Neural progenitor cell (in vitro differentiated cells): ENCODE results near the gene KY. TPM values are rescaled to one million over a fixed set of nuclear protein-coding genes. Genes with fewer than 3 reads are reported as not detected.
"Not testable (repeated sequence)": the region's sequence is repeated elsewhere in the genome, so short reads cannot be mapped to it uniquely, and the experiment has no call there.

ENCODE experiments used
- DNase-seq: peaks from one replicate; pipeline ENCODE4 v3.0.0-alpha.2; 2016; ENCODE audit warnings: low spot score
- H2AFZ ChIP-seq: fragments of 200-600 bp; sonication (generic); replicated peaks from 2 replicates; pipeline ENCODE4 v1.6.1; 2016; ENCODE audit warnings: antibody characterized with exemption
- H3F3A ChIP-seq: fragments of 200-600 bp; sonication (generic); 2 replicates; pipeline ENCODE4 v1.6.1; 2016; ENCODE audit warnings: antibody characterized with exemption, low read depth
- H3K27ac ChIP-seq: fragments of 200-600 bp; sonication (generic); 2 replicates; pipeline ENCODE4 v1.5.1; 2016; ENCODE audit warnings: mild to moderate bottlenecking
- H3K27me3 ChIP-seq: fragments of 200-600 bp; sonication (generic); 2 replicates; pipeline ENCODE4 v1.6.1; 2016; ENCODE audit warnings: mild to moderate bottlenecking, moderate library complexity
- H3K36me3 ChIP-seq: fragments of 200-600 bp; sonication (generic); 2 replicates; pipeline ENCODE4 v1.5.1; 2016
- H3K4me1 ChIP-seq: fragments of 200-600 bp; sonication (generic); 2 replicates; pipeline ENCODE4 v1.6.1; 2016; ENCODE audit warnings: mixed run types
- H3K4me2 ChIP-seq: fragments of 200-600 bp; sonication (generic); 2 replicates; pipeline ENCODE4 v1.6.1; 2016
- H3K4me3 ChIP-seq: fragments of 200-600 bp; sonication (generic); 2 replicates; pipeline ENCODE4 v1.5.1; 2016
- H3K79me2 ChIP-seq: fragments of 200-600 bp; sonication (generic); 2 replicates; pipeline ENCODE4 v1.6.1; 2016; ENCODE audit warnings: low read depth
- H3K9ac ChIP-seq: fragments of 200-600 bp; sonication (generic); 2 replicates; pipeline ENCODE4 v1.6.1; 2016
- H3K9me3 ChIP-seq: fragments of 200-600 bp; sonication (generic); 2 replicates; pipeline ENCODE4 v1.5.1; 2016; ENCODE audit warnings: low read depth
- H4K20me1 ChIP-seq: fragments of 200-600 bp; sonication (generic); 2 replicates; pipeline ENCODE4 v1.6.1; 2016; ENCODE audit warnings: low read depth
- H3K27ac Mint-ChIP-seq: 3 replicates; pipeline ENCODE4 v1.8.0; 2021; ENCODE audit warnings: mixed read lengths
- H3K27me3 Mint-ChIP-seq: 2 replicates; pipeline ENCODE4 v1.8.0; 2022; ENCODE audit warnings: low read depth, mild to moderate bottlenecking, inconsistent platforms, moderate library complexity, mixed read lengths; ENCODE audit not compliant: insufficient read depth
- H3K36me3 Mint-ChIP-seq: 3 replicates; pipeline ENCODE4 v1.8.0; 2021; ENCODE audit warnings: mixed read lengths
- H3K4me1 Mint-ChIP-seq: 3 replicates; pipeline ENCODE4 v1.8.0; 2021; ENCODE audit warnings: mixed read lengths
- H3K4me3 Mint-ChIP-seq: 3 replicates; pipeline ENCODE4 v1.8.0; 2021; ENCODE audit warnings: mild to moderate bottlenecking, moderate library complexity, mixed read lengths
- H3K9me3 Mint-ChIP-seq: 3 replicates; pipeline ENCODE4 v1.8.0; 2020; ENCODE audit warnings: mixed read lengths
- CTCF ChIP-seq: fragments of 200-600 bp; sonication (generic); IDR thresholded peaks from 2 replicates; pipeline ENCODE4 v1.5.1; 2017; ENCODE audit warnings: antibody characterized with exemption, mild to moderate bottlenecking
- EZH2 ChIP-seq: fragments of 200-600 bp; sonication (generic); IDR thresholded peaks from 2 replicates; pipeline ENCODE4 v1.6.1; 2017; ENCODE audit warnings: antibody characterized with exemption, mild to moderate bottlenecking, moderate library complexity
- EZH2phosphoT487 ChIP-seq: fragments of 200-600 bp; sonication (generic); IDR thresholded peaks from 2 replicates; pipeline ENCODE4 v1.6.1; 2017; ENCODE audit warnings: antibody characterized with exemption
- total RNA-seq: library from RNA; depleted of rRNA; stranded (reverse); fragments of >200 nt; gene quantifications from 2 replicates; pipeline ENCODE4 v1.2.3, GENCODE V29; 2015; ENCODE audit warnings: low replicate concordance

The KY gene
- total RNA-seq, 1 donor from 2014 or later: not detected

- no peak overlapping the region for H3K4me3 Mint-ChIP-seq
- H3K27ac ChIP-seq: no peak overlapping the region
- no peaks in the 10 kb centered on the region for H3F3A ChIP-seq
- H3K27me3 ChIP-seq: no peaks in the 10 kb centered on the region
- H3K27me3 Mint-ChIP-seq: peaks cover 2% of the 10 kb centered on the region
- no peak for TF ChIP-seq EZH2phosphoT487
- TF ChIP-seq CTCF: no peak
- TF ChIP-seq EZH2: no peak
- no peak for DNase-seq
- no peak overlapping the region for H3K9ac ChIP-seq
- H3K36me3 ChIP-seq: no peaks in the 10 kb centered on the region
- peaks cover 16% of the 10 kb centered on the region for H3K9me3 Mint-ChIP-seq
- H3K27ac Mint-ChIP-seq: no peak overlapping the region
- no peak overlapping the region for H2AFZ ChIP-seq
- H3K36me3 Mint-ChIP-seq: peaks cover 3% of the 10 kb centered on the region
- H3K4me3 ChIP-seq: no peak overlapping the region
- peaks cover 2% of the 10 kb centered on the region for H3K4me1 Mint-ChIP-seq
- no peaks in the 10 kb centered on the region for H4K20me1 ChIP-seq
- H3K4me2 ChIP-seq: no peak overlapping the region
- H3K4me1 ChIP-seq: no peaks in the 10 kb centered on the region
- no peaks in the 10 kb centered on the region for H3K9me3 ChIP-seq
- no peaks in the 10 kb centered on the region for H3K79me2 ChIP-seq
Observed at GRCh38 chr3:134579141-134579665, 71.6 kb downstream of the KY start.

GRCh38 chr3:134576831-134577230 is 74.0 kb downstream of the KY start:
- H4K20me1 ChIP-seq: no peaks in the 10 kb centered on the region
- no peaks in the 10 kb centered on the region for H3K36me3 ChIP-seq
- no peak for TF ChIP-seq EZH2
- no peak for TF ChIP-seq EZH2phosphoT487
- no peak for TF ChIP-seq CTCF
- H3K4me2 ChIP-seq: no peak overlapping the region
- peaks cover 7% of the 10 kb centered on the region for H3K9me3 Mint-ChIP-seq
- H3F3A ChIP-seq: no peaks in the 10 kb centered on the region
- no peaks in the 10 kb centered on the region for H3K79me2 ChIP-seq
- no peak overlapping the region for H3K27ac Mint-ChIP-seq
- H2AFZ ChIP-seq: no peak overlapping the region
- peaks cover 2% of the 10 kb centered on the region for H3K4me1 Mint-ChIP-seq
- DNase-seq: no peak
- no peak overlapping the region for H3K27ac ChIP-seq
- no peaks in the 10 kb centered on the region for H3K27me3 ChIP-seq
- peaks cover 3% of the 10 kb centered on the region for H3K36me3 Mint-ChIP-seq
- H3K4me3 ChIP-seq: no peak overlapping the region
- no peaks in the 10 kb centered on the region for H3K9me3 ChIP-seq
- no peak overlapping the region for H3K4me3 Mint-ChIP-seq
- H3K4me1 ChIP-seq: no peaks in the 10 kb centered on the region
- H3K9ac ChIP-seq: no peak overlapping the region
- H3K27me3 Mint-ChIP-seq: peaks cover 5% of the 10 kb centered on the region

- H3K9me3 Mint-ChIP-seq: peaks cover 9% of the 10 kb centered on the region
- H3K9ac ChIP-seq: no peak overlapping the region
- H3K27me3 Mint-ChIP-seq: peaks cover 5% of the 10 kb centered on the region
- H3K4me2 ChIP-seq: no peak overlapping the region
- no peaks in the 10 kb centered on the region for H3F3A ChIP-seq
- H3K4me1 ChIP-seq: no peaks in the 10 kb centered on the region
- H3K4me3 ChIP-seq: no peak overlapping the region
- H3K4me3 Mint-ChIP-seq: no peak overlapping the region
- no peak overlapping the region for H3K27ac Mint-ChIP-seq
- H3K36me3 ChIP-seq: no peaks in the 10 kb centered on the region
- H4K20me1 ChIP-seq: no peaks in the 10 kb centered on the region
- peaks cover 3% of the 10 kb centered on the region for H3K36me3 Mint-ChIP-seq
- no peaks in the 10 kb centered on the region for H3K9me3 ChIP-seq
- no peak overlapping the region for H2AFZ ChIP-seq
- H3K79me2 ChIP-seq: no peaks in the 10 kb centered on the region
- H3K4me1 Mint-ChIP-seq: peaks cover 2% of the 10 kb centered on the region
- no peaks in the 10 kb centered on the region for H3K27me3 ChIP-seq
- no peak overlapping the region for H3K27ac ChIP-seq
- DNase-seq: no peak
- no peak for TF ChIP-seq CTCF
- TF ChIP-seq EZH2: no peak
- no peak for TF ChIP-seq EZH2phosphoT487
Observed at GRCh38 chr3:134576426-134576825, 74.4 kb downstream of the KY start.

GRCh38 chr3:134569899-134570298 is 80.9 kb downstream of the KY start:
- not testable (repeated sequence) for H3K4me3 Mint-ChIP-seq, H3K79me2 ChIP-seq, H3K4me1 ChIP-seq, DNase-seq, H3K4me3 ChIP-seq, H3K36me3 ChIP-seq, H3K27me3 ChIP-seq, H3K27ac Mint-ChIP-seq, H3K4me2 ChIP-seq, H3K27ac ChIP-seq, H3K27me3 Mint-ChIP-seq, H3F3A ChIP-seq, H2AFZ ChIP-seq, H3K9me3 ChIP-seq, H3K4me1 Mint-ChIP-seq, H3K9ac ChIP-seq, H4K20me1 ChIP-seq
- Mint-ChIP-seq H3K36me3 (peaks cover 16% of the 10 kb centered on the region), H3K9me3 (peaks cover 34% of the 10 kb centered on the region)
